GM21723 (cell line): Measurements from ENCODE around the gene NEXN.
A peak's percentile ranks its signal among the peaks of the same experiment; 100 is the strongest.
"Not testable (repeated sequence)": the region's sequence is repeated elsewhere in the genome, so short reads cannot be mapped to it uniquely, and the experiment has no call there.

Experiments
- ATAC-seq: cut with Tn5 transposase; IDR thresholded peaks from one replicate; pipeline ENCODE4 v1.9.1; 2021; ENCODE audit warnings: mild to moderate bottlenecking, moderate library complexity; ENCODE audit not compliant: unreplicated experiment

NEXN gene

GRCh38 chr1:77958391-77958790, 70.0 kb downstream of the NEXN start:
- no peak for ATAC-seq

DNA sequence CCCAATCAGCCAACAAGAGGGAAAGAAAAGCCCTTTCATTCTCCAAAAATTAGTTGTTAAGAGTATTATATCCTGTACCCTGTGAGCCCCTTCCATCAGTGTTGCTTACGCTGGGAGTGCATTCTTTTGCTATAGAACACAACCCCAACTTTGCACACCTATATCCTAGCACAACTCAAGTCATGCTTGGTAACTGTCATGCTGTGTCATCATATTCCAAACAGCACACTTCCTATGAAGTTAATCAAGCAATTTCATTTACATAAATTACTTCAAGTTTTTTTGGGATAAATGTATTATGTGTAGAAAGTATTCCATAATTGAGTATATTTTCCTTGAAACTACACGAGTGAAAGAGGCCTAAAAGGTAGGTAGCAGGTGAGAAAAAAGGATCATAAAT, 70.4 kb downstream of the NEXN start:
- ATAC-seq, result no peak

GRCh38 chr1:77961392-77961791, 73.0 kb downstream of the NEXN start:
- no peak for ATAC-seq

- ATAC-seq, result no peak
These were observed 77.9 kb downstream of the NEXN start for GRCh38 chr1:77966291-77966690.

- ATAC-seq, result no peak
These were observed 81.8 kb downstream of the NEXN start for GRCh38 chr1:77970192-77970591.

- no peak for ATAC-seq
These were observed 83.7 kb downstream of the NEXN start for GRCh38 chr1:77972080-77972479.

- no peak for ATAC-seq
These were observed 87.0 kb downstream of the NEXN start for GRCh38 chr1:77975386-77975785.

- no peak for ATAC-seq
These were observed 87.5 kb downstream of the NEXN start for GRCh38 chr1:77975907-77976306.

DNA sequence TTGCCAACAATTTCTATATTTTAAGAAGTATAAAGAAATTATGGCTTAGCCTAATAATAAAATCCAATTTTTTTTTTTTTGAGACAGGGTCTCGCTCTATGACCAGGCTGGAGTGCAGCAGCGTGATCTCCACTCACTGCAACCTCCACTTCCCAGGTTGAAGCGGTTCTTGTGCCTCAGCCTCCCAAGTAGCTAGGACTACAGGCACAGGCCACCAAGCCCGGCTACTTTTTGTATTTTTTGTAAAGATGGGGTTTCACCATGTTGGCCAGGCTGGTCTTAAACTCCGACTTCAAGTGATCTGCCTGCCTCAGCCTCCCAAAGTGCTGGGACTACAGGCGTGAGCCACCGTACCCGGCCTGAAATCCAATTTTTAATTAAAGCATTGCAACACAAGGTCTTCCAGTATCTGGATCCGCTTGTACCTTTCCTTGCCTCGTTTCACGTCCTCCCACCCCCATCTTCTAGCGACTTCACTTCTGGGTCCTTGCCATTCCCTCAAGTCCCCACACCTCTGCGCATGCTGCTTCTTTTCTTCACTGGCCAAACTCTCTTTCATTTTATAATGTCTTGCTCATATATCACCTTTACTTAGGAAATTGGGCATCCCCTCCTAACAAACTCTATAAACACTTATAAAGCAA, 88.1 kb downstream of the NEXN start:
- no peak for ATAC-seq

DNA sequence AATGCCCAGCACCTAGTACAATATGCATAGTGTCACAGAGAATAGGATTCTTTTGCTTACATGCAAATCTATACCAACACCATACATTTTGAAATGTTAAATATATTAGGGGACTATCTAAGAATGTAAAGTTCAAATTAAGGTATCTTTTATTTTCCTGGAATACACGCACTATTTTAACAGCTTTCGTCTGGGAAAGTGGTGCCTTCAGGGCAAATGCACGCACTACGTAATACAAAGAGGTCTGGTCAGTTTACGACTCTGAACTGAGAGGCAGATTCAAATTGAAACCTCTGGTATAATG, 89.5 kb downstream of the NEXN start:
- ATAC-seq, result peak; percentile 0

DNA sequence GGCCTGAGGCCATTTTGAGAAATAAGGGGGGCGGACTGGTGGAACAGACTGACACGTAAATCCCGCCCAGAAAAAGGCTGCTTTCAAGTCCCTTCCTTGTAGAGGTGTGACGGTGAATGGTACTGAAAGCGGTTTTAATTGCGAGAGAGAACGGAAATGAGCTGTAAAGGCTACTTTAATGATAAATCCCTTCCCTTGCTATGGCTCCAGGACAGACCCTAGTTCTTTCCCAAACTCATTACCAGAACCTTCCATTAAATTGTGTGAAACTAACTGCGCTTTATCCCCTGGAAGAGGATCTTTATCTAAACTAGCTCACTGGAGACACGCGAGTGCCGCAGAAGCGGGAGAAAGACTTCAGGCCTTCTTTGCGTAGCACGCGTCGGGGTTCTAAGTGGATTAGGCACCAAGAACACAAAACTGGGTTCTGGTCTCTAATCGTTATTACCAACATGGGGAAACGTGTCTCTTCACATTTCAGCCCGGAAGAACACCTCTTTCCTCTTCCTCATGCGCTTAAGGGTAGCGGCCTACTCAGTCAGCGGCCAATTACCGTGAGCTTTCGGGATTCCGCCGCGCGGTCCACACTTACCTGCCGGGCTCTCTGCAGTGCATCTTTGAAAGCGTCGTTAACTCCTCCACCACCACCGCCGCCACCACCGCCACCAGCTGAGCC, 90.0 kb downstream of the NEXN start:
- ATAC-seq, result peak; percentile 70

- ATAC-seq, result peak; percentile 78
These were observed 90.8 kb downstream of the NEXN start, which contains the start of gene FUBP1 for GRCh38 chr1:77978969-77979876. FUBP1 (minus strand) TSS chr1:77979072; CDS start chr1:77979004, 68 bp downstream.

DNA sequence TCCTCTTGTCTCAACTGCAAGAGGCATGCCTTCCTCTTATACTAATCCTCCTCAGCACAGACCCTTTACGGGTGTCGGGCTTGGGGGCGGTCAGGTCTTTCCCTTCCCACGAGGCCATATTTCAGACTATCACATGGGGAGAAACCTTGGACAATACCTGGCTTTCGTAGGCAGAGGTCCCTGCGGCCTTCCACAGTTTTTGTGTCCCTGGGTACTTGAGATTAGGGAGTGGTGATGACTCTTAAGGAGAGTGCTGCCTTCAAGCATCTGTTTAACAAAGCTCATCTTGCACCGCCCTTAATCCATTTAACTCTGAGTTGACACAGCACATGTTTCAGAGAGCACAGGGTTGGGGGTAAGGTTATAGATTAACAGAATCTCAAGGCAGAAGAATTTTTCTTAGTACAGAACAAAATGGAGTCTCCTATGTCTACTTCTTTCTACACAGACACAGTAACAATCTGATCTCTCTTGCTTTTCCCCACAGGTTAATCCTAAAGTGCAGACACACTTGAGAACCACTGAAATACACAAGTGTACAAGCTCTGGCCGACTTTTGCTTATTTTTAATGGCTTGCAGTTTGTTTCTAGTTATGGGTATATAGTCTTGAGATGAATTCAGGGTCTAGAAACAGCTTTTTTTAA, 95.0 kb downstream of the NEXN start:
- not testable (repeated sequence) for ATAC-seq

- no peak for ATAC-seq
These were observed 95.6 kb downstream of the NEXN start for GRCh38 chr1:77983997-77984355.

DNA sequence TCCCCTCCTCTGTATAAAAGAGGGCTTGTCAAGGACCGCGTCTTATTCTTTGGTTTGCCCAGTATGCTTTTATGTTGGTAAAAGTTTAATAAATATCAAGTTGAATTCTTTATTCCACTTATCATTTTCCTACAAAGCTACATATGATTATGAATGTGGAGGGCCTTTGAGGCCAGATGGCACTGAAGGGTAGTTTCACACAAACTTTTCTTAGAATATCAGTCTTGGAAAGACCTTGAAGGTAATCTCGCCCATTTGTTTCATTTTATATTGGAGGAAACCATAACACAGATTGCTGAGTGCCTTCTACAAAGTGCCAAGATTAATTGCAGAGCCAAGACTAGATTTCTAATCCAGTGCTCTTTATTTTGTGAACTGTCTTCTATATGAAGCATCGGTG, 96.2 kb downstream of the NEXN start:
- ATAC-seq, result no peak

GRCh38 chr1:77986810-77987209, 98.4 kb downstream of the NEXN start:
- no peak for ATAC-seq

DNA sequence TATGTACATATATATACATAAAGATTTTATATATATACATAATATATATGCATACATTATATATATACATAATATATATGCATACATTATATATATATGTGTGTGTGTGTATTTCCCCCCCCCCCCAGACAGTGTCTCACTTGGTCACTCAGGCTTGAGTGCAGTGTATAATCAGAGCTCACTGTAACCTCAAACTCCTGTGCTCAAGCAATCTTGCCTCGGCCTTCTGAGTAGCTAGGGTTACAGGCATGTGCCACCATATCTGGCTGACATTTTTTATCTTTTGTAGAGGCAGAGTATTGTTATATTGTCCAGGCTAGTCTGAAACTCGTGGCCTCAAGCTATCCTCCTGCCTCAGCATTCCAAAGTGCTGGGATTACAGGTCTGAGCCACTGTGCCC, 99.5 kb downstream of the NEXN start:
- no peak for ATAC-seq

DNA sequence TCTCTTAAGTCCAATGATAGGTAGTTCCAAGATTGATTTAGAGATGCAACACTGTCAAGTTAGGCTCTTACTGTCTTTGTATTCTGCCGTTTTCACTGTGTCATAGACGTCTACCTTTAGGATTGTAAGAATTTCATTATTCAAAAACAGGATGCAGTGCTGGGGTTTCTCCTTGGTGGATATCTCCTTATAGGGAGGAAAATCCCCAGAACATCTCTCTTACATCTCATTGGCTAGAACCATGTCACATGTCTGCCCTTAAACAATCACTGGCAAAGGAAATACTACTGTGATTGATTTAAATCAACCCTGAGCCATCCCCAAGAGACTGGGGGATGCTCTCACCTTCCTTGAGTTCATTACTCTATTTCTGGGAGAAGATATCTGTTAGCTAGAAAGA, 101.3 kb downstream of the NEXN start:
- ATAC-seq, result no peak

- ATAC-seq, result no peak
These were observed 102.3 kb downstream of the NEXN start for GRCh38 chr1:77990629-77991204.

GRCh38 chr1:77991638-77992037, 103.2 kb downstream of the NEXN start:
- ATAC-seq, result no peak
